ENCODE measurements around the gene TRPV4. TPM values are rescaled to one million over a fixed set of nuclear protein-coding genes. Genes with fewer than 3 reads are reported as not detected.

The TRPV4 gene
- total RNA-seq, 1 donor from 2014 or later, result not detected

DNA sequence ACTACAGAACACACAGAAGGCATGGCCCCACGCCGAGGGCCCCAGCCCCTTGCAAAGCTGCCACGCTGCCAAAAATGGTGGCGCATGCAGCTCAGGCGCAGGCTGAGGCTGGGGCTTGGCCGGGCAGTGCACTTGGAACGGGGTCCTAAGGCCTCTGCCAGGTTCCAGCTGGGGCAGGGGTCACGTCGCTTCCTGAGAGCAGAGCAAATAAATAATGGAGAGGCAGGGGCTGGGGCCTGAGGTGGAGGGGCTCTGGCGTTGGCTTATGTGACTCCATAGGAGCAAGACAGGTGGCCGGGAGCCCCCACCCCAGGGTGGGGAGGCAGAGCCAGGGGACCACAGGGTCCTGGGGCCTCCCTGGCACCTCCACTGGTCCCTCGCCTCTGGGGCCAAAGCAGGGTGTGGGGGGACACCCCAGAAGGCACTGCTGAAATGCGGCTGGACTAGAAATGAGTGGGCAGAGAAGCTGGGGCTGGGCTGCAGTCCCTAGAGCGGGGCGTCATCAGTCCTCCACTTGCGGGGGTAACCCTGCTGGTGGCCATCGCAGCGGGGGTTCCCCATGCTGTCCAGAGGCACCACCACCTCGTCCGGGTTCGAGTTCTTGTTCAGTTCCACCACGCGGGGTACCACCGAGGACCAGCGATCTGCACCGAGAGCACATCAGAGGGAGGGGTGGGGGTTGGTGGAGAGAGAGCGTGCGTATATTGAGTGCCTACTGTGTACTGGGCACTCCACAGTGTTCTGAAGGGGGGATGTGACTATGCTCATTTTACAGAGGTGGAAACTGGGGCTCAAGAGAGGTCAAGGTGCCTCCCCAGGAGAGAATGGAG, 49.8 kb downstream of the TRPV4 start:
- DNase-seq (ENCODE audit: low spot score in 2 of 2), result no peak
- FAIRE-seq, result no peak

DNA sequence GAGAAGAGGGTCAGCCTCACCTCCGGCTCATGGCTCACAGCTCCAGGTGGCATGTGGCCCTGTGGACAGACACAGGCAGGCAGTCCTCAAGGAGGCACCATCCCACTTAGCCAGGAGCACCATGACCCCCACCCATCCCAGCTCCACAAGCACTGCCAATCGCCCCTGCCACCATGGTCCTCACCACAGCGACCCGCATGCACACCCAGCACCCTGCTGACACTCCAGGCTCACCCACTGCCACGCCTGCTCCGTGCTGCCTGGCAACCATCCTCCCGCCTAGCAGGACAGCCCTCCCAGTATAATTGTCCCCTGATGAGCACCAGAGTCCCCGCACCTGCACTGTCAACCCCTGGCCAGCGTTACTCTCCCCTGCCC, 50.9 kb downstream of the TRPV4 start:
- no peak for DNase-seq (ENCODE audit: low spot score in 2 of 2)
- no peak for FAIRE-seq

DNA sequence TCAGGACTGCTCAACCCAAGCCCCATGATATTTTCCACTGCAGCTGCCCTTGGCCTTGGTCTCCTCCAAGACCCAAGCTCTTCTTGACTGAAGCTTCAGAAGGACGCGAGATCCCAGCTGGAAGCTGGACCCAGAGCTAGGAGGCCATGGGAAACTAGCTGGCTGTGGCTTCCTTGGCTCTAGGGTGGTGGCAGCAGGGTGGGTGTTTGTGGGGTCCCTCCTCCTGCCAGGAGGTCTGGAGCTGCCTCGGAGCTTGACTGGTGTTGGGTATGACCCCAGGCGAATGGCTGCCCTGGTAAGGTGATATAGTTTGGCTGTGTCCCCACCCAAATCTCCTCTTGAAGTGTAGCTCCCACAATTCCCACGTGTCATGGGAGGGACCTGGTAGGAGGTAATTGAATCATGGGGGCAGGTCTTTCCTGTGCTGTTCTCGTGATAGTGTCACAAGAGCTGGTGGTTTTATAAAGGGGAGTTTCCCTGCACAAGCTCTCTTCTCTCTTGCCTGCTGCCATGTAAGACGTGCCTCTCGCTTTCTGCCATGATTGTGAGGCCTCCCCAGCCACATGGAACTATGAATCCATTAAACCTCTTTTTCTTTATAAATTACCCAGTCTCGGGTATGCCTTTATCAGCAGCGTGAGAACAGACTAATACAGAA, 51.4 kb downstream of the TRPV4 start:
- FAIRE-seq (no peak), DNase-seq (ENCODE audit: low spot score in 2 of 2) (no peak)

DNA sequence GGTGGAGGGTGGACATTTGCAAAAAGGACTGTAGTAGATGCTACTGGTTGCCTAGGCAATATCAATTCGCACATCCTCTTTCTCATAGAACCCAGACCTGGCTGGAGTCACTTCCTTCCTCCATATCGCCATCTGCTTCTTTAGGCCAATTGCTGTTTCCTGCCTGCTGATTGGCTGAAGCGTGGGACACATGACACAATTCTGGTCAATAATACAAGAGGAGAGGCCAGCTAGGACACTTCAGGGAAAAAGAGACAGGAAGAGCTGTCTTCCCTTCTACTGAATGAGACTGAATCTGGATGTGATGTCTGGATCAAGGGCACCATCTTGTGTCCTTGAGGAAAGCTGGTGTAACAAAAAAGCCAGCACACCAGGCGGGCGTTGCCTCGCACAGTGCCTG, 53.8 kb downstream of the TRPV4 start:
- DNase-seq (ENCODE audit: low spot score in 2 of 2) (no peak), FAIRE-seq (no peak)

DNA sequence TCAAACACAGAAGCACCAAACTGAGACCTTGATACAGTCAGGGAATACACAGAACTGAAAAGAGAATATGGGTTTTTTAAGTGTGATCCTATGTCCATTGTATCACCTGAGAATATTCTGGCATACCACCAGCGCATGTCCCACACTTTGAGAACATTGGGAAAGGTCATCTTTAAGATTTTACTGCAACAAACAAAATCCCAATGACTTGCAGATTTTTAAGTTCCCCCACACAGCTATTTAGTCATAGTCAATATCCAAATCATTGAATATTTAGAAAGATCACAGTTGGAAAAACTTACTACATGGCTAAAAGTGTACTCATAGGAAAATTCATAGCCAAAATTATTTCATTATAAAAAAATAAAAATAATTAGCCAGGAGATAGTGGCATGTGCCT, 54.5 kb downstream of the TRPV4 start:
- DNase-seq (ENCODE audit: low spot score in 2 of 2), result no peak
- no peak for FAIRE-seq

DNA sequence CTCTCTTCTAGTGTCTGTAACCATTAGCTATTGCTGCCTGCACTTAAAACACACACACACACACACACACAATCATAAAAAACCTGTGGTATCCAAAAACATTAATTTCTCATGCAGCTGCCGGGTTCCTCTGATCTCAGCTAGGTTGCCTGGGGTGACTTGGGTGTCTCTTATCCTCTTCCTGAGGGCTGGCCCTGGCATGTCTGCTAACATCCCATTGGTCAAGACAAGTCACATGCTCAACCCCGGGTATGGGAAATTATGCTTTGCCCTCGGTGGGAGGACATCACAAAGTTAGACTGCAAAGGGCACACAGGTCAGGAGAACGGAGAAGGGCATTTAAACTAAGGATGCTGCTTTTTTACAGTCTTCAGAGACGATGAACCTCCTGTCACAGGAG, 55.7 kb downstream of the TRPV4 start:
- no peak for FAIRE-seq
- DNase-seq (ENCODE audit: low spot score in 2 of 2), result no peak

DNA sequence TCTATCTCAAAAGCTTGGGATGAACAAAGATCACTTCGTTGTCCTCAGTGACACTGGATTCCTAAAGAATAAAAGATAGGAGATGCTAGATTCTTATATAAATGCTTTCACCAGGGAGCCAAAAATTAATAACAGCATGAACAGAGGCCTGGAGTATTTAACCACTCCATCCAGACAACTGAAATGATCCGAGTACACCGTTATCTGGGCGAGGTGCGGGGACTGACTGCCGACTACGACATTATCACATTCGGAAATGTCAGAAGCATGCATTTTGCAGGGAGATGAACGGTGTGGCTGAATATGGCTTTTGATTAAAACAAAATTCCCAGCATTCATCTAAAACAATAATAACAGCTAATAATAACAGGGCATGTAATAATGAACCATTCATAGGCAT, 56.6 kb downstream of the TRPV4 start:
- DNase-seq (ENCODE audit: low spot score in 2 of 2) (no peak), FAIRE-seq (no peak)

DNA sequence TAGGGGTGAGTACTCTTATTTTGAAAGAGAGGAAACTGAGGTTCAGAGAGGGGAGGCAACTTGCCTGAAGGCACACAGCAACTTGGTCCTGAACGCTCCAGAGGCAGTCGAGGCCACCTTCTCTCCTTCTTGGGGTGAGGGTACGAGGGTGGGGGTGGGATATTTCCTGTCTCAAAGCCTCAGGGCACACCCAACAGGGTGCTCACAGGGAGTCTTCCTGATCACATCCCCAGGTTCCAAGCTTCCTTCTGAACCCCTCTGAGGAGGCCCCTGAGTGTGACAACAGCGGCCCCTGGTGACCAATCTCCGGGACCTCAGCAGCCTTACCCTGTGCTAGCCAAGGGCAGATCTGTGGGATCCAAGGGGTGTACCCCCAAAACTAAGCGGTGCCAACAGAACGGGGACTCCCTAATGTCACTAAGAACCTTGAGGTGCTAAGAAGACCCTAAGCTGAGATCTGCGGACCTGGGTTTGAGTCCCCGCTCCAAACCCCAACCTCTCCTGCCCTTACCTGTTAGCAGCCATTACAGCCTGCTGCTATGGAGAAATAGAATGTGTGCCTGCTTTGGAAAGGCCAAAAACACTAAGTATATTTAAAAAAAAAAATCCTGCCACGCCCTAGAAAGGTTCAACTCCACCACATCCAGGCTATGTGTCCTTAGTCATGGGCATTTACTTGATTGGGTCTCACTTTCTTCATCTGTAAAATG, 57.9 kb downstream of the TRPV4 start:
- DNase-seq (ENCODE audit: low spot score in 2 of 2), result peak; percentile 69 to 72
- FAIRE-seq, result no peak

DNA sequence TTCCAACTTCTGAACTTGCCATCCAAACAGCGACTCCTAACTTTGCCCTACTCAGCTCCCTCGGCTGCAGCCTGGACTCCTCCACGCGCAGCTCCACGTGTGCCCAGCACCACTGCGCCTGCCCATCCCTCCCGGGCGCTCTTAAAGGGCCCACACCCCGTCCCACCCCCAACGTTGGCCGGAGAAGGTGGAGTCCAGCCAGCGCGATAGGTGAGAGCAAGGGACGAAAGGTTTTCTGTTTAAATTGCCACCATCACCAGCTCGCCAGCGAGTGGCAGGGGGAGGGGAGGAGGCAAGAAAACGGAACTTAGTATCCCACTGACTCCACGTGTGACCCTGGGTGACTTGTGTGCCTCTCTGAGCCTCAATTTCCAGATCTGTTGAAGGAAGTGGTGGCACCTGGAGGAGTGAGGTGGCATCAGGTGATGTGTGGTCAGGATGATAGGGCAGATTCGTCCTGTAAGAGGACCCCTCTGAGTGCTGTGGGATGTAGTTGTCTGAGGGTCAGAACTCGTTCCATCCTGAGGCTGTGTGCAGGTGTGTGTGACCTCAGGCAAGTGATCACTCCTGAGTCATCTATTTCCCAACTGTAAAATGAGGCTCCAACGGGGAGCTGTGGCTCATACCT, 59.7 kb downstream of the TRPV4 start:
- no peak for FAIRE-seq
- DNase-seq (ENCODE audit: low spot score in 2 of 2), result peak in 1 of 2 donors; percentile 44

DNA sequence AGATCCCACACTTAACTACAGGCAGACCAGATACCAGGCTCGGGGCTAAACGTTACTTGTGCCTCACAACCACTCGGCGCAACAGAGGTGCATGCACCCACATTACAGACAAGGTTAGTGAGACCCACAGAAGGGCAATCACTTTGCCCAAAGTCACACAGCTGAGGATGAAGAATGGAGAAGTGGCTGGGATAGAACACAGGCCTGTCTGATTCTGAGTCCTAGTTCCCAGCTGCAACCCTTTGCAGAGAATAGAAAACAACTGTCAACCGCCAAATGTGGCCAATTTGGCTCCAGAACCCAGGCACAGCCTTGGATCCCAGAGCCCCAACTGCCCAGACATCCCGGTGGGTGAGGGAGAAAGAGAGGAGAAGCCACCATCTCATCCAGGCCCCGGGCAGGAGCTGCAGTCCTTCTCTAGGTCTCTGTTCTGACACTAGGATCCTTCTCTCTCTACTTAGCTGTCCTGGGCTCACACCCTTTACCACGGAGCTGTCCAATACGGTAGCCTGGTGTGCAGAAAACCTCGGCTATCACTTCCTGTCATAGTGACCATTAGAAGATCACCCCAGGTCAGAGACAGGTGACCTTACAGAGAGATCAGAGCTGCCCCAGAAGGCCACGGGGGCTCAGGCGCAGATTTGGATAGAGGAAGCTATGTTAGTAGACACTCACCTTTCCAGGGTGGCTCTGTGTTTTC, 60.4 kb downstream of the TRPV4 start:
- FAIRE-seq (no peak), DNase-seq (ENCODE audit: low spot score in 2 of 2) (peak in 1 of 2 donors; percentile 52)

DNA sequence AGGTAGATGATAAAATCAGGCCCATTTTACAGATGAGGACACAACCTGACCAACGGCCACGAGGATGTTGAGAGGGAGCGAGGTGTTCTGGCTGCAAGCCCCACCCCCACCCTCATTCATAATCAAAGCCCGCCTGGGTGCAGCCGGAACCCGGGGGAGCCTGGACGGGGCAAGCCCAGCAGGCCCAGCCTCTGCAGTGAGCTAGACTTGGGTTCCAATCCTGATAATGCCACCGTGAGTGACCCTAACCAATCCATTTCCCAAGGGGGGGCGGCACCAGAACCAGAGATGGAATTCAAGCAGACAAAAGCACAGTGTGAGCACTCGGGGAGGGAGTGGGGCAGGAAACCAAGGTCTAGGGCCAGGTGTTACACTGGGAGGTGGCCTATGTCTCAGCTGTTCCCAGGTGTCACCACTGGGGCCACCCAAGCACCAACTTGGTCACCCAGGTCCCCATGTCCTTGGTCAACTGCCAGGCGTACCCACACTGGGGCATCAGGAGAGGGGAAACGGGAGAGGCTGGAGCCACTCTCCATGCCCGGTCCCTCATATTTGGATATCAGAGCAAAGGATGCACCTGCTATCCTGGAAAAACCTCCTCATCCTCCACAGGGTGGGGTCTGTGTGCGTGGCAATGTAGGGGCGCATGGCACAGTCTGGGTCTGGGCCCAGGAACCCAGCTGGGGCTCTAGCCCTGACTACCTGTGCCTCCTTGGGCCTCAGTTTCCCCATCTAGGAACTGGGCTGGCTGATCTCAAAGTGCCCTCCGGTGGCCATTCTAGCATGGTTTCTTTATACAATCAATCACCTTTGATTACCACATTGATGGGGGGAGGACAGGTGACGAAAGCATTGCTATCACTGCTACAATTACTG, 61.2 kb downstream of the TRPV4 start:
- FAIRE-seq (no peak), DNase-seq (ENCODE audit: low spot score in 2 of 2) (no peak)

DNA sequence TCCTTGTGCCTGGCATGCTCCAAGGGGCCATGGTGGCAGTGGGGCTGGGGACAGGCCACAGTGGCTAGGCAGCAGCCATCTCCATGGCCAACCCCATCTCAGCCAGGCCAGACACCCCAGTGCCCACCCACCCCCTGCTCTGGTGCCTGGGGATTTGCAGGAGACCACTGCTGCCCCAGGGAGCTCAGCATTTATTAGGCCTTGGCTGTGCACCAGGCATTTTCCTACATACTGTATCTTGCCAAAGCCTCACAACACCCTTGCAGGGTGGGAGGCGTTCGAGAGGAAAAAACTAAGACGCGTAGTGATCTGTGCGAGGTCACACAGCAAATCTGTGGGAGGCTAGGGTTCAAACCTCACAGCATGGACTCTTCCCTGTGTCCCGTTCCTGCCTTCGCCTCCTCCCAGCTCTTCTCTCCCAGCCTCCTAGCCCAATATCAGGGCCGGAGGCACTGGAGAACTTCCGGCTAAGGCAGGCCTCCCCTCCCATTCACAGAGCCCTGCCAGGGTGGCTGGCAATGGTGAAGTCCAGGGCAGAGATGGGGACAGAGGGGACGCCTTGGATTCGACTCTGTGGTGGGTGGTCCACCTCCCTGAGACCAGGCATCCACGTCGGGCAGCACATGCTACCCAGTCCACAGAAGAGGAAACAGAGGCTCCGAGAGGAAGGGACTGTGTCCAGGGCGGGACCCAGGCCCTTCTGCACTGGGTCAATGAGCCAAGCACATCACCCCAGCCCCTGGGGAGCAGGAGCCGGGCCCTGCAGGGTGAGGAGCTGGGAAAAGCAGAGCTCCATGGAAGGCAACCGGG, 62.1 kb downstream of the TRPV4 start:
- DNase-seq (ENCODE audit: low spot score in 2 of 2) (no peak), FAIRE-seq (no peak)

DNA sequence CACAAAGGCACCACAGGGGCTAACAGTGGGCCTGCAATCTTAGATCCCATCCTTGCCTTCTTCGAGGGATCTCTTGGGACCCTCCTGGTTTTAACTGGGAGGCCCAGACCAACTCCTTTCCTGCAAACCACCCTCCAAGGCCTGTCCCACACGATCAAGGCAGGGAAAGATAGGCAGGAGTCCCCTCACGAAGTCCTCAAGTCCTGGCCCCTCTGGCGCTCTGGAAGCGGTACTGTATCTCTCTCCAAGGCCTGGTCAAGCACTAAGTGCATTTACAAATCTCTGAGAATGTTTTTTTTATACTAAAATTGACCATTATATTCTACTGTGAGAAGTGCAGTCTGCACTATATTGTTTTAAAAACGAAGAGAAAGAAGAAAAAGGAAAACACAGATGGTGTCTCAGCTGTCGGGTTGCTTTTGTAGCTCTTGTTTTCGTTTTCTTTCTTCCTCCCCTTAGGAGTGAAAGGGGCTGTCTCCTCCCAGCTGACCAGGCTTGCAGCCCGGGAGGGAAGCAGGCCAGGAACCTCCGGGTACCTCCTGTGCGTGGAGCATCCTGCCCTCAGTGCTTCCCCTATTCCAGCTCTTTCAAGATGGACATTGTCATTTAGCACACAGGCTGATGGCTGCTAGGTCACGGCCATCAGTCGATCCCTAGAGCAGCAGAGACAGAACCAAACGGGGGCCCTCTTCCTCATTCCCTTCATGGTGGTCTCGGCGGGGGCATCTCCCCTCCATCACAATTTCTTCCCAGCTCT, 62.9 kb downstream of the TRPV4 start:
- FAIRE-seq, result no peak
- DNase-seq (ENCODE audit: low spot score in 2 of 2), result peak; percentile 56 to 65

DNA sequence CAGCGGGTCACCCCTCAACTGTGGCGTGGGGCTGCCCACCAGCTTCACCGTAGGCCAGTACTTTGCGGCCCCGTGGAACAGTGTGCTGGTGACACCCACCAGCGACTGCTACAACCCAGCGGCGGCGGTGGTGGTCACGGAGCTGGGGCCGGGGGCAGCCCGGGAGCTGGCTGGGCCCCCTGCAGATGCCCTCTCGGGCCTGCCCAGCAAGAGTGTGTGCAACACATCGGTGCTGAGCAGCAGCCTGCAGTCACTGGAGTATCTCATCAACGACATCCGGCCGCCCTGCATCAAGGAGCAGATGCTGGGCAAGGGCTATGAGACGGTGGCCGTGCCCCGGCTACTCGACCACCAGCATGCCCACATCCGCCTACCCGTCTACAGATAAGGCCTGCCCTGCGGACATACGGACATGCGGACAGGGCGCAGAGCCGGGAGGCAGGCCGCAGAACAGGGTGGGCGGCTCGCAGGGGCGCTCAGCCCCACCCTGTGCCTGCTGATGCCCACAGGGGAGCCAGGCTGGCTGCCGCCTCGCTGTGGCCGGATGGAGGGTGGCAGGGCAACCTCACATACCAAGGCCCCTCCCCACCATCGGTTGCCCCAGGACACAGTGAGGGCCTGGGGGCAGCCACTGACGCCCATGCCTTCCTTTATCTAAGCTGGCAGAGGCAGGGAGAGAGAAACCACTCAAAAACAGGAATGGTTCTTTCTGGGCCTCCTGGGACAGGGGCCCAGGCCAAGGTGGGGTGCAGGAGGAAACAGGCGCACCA, 64.1 kb downstream of the TRPV4 start:
- no peak for FAIRE-seq
- peak in 1 of 2 donors; percentile 32 for DNase-seq (ENCODE audit: low spot score in 2 of 2)

DNA sequence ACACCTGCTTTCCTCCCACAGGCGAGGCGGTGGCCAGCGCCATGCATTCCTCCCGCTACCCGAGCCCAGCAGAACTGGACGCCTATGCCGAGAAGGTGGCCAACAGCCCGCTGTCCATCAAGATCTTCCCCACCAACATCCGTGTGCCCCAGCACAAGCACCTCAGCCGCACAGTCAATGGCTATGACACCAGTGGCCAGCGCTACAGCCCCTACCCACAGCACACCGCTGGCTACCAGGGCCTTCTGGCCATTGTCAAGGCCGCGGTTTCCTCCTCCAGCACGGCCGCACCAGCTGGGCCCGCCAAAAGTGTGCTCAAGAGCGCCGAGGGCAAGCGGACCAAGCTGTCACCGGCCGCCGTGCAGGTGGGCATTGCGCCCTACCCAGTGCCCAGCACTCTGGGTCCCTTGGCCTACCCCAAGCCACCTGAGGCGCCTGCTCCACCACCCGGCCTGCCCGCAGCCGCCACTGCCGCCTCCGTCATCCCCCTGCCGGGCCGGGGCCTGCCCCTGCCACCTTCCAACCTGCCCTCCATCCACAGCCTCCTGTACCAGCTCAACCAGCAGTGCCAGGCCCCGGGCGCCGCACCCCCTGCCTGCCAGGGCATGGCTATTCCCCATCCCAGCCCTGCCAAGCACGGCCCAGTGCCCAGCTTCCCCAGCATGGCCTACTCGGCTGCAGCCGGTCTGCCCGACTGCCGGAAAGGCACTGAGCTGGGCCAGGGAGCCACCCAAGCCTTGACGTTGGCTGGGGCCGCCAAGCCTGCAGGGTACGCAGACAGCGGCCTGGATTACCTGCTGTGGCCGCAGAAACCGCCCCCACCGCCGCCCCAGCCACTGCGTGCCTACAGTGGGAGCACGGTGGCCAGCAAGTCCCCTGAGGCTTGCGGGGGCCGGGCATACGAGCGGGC, 65.0 kb downstream of the TRPV4 start:
- no peak for DNase-seq (ENCODE audit: low spot score in 2 of 2)
- FAIRE-seq, result no peak

DNA sequence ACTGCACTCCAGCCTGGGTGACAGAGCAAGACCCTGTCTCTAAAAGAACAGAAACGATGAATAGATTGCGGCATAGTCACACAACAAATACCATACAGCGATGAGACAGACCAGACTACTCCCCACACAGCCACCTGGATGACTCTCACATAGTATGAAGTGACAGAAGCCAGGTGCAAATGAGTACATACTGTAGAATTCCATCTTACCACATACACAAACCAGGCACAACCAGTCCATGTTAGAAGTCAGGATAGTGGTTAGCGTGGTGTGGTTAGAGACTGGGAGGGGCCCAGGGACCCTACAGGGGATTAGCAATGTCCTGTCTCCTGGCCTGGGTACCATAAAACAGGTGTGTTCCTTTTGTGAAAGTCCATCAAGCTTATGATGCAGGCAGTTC, 65.7 kb downstream of the TRPV4 start:
- DNase-seq (ENCODE audit: low spot score in 2 of 2) (no peak), FAIRE-seq (no peak)
